PC-3 (cell line): Measurements from ENCODE around the gene CEPT1. TPM values are rescaled to one million over a fixed set of nuclear protein-coding genes. Genes with fewer than 3 reads are reported as not detected.

Source experiments
- ATAC-seq: fragments of 200-7000 bp; cut with Tn5 transposase; 2 replicates; pipeline ENCODE4 v1.9.1; 2020; ENCODE audit warnings: mild to moderate bottlenecking, moderate library complexity
- BruUV-seq: library from RNA; stranded (reverse); fragments of 400-500 nt; replicated peaks from 2 replicates; lab custom pipeline; 2021; lab: Mats Ljungman, UMichigan
- CTCF ChIA-PET: fragments of 300-600 bp; sonication (Branson Sonifier 250); formaldehyde crosslinking; loops from one replicate; lab custom pipeline; 2022; ENCODE audit warnings: antibody characterized with exemption; lab: Charles Lee
- POLR2A ChIA-PET: fragments of 300-600 bp; sonication (Branson Sonifier 250); formaldehyde crosslinking; loops from one replicate; lab custom pipeline; 2022; ENCODE audit warnings: antibody characterized with exemption; ENCODE audit not compliant: unreplicated experiment; lab: Charles Lee
- DNase-seq: peaks from one replicate; pipeline ENCODE4 v3.0.0-alpha.2; 2015
- H2AFZ ChIP-seq: fragments of 300-600 bp; sonication (generic); 2 replicates; pipeline ENCODE4 v1.6.0; 2016; ENCODE audit warnings: antibody characterized with exemption, low read length
- H3F3A ChIP-seq: fragments of 300-600 bp; sonication (generic); one replicate; pipeline ENCODE4 v1.6.0; 2017; ENCODE audit warnings: antibody characterized with exemption, low read length, control low read depth, mild to moderate bottlenecking; ENCODE audit not compliant: unreplicated experiment
- H3K27ac ChIP-seq: fragments of 300-600 bp; sonication (generic); 2 replicates; pipeline ENCODE4 v1.5.1; 2016; ENCODE audit warnings: mild to moderate bottlenecking, low read length
- H3K27me3 ChIP-seq: fragments of 300-600 bp; sonication (generic); 2 replicates; pipeline ENCODE4 v1.6.1; 2016; ENCODE audit warnings: low read length, mixed read lengths
- H3K36me3 ChIP-seq: fragments of 300-600 bp; sonication (generic); 2 replicates; pipeline ENCODE4 v1.6.1; 2016; ENCODE audit warnings: low read depth, mixed run types, low read length, mixed read lengths
- H3K4me1 ChIP-seq: fragments of 300-600 bp; sonication (generic); 2 replicates; pipeline ENCODE4 v1.5.1; 2016; ENCODE audit warnings: low read length; ENCODE audit not compliant: insufficient read depth
- H3K4me2 ChIP-seq: fragments of 300-600 bp; sonication (generic); 2 replicates; pipeline ENCODE4 v1.6.0; 2016; ENCODE audit warnings: low read length
- H3K4me3 ChIP-seq: fragments of 300-600 bp; sonication (generic); 2 replicates; pipeline ENCODE4 v1.5.1; 2016; ENCODE audit warnings: mild to moderate bottlenecking, low read length, mixed read lengths
- H3K79me2 ChIP-seq: fragments of 300-600 bp; sonication (generic); 2 replicates; pipeline ENCODE4 v1.6.1; 2017; ENCODE audit warnings: low read length, mixed read lengths
- H3K9ac ChIP-seq: fragments of 300-600 bp; sonication (generic); 2 replicates; pipeline ENCODE4 v1.6.0; 2016; ENCODE audit warnings: mild to moderate bottlenecking, low read length
- H3K9me2 ChIP-seq: fragments of 300-600 bp; sonication (generic); replicated peaks from 2 replicates; pipeline ENCODE4 v1.6.1; 2016; ENCODE audit warnings: mixed run types, low read length, mixed read lengths
- H3K9me3 ChIP-seq: fragments of 300-600 bp; sonication (generic); 2 replicates; pipeline ENCODE4 v1.6.1; 2016; ENCODE audit warnings: low read length, mixed read lengths
- H4K20me1 ChIP-seq: fragments of 300-600 bp; sonication (generic); 2 replicates; pipeline ENCODE4 v1.6.1; 2016; ENCODE audit warnings: low read length, mixed read lengths
- EZH2 ChIP-seq: fragments of 300-600 bp; sonication (generic); IDR thresholded peaks from one replicate; pipeline ENCODE4 v1.6.1; 2017; ENCODE audit warnings: antibody characterized with exemption, mild to moderate bottlenecking, low read length; ENCODE audit not compliant: unreplicated experiment
- EZH2phosphoT487 ChIP-seq: fragments of 300-600 bp; sonication (generic); IDR thresholded peaks from 2 replicates; pipeline ENCODE4 v1.6.1; 2018; ENCODE audit warnings: mild to moderate bottlenecking, antibody characterized with exemption, low read length, borderline replicate concordance
- intact Hi-C: fragments of 100-400 bp; cut with micrococcal nuclease; formaldehyde crosslinking; loops from 2 replicates; pipeline ENCODE4 v1.9.0; 2023
- total RNA-seq: library from RNA; depleted of rRNA; stranded (reverse); fragments of >200 nt; gene quantifications from 2 replicates; pipeline ENCODE4 v1.2.3, GENCODE V29; 2014
- TF ChIP-seq, protein P1 (sequence below): fragments of 300-600 bp; sonication (generic); conservative IDR thresholded peaks from 2 replicates; pipeline ENCODE4 v1.5.1; 2017; ENCODE audit warnings: antibody characterized with exemption, low read depth, mild to moderate bottlenecking, low read length

Gene CEPT1
- total RNA-seq, 1 experiment from 2014 or later, result 20.6 TPM

DNA sequence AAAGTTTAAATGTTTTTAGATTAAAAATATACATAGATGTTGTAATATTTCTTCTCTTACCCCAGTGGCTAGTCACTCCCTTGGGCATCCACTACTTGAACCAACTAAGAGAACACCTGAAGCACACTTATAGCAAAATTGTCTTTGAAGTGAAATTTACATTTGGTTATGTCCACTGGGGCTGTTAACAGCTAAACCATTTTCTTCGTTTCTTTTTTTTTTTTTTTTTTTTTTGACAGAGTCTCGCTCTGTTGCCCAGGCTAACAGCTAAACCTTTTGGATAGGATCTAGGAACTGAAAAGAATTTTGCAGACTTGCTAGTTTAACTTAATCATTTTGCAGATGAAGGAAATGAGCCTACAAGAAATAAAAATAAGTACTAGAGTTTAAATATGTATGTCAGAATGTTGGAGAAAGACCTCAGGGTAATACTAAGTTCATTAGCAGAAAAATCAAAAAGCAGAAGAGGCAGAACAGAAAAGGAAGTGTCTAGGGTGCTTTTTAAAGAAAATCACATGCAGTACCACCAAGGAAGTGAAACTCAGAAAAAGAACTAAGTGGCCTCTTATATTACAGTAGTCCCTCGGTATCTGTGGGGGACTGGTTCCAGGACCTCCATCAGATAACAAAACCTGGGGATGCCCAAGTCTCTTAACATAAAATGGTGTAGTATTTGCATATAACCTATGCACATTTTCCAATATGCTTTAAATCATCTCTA, 11.9 kb upstream of the CEPT1 start:
- intact Hi-C loops, result no loop called here
- Histone ChIP-seq H3F3A (no peaks in the 10 kb centered on the region), H3K9me2 (no peaks in the 10 kb centered on the region), H4K20me1 (no peaks in the 10 kb centered on the region), H3K9ac (no peak overlapping the region), H3K4me1 (no peaks in the 10 kb centered on the region), H2AFZ (no peak overlapping the region), H3K27me3 (no peaks in the 10 kb centered on the region), H3K36me3 (peaks cover 2% of the 10 kb centered on the region; the same call in 1 of the 2 replicates), H3K9me3 (no peaks in the 10 kb centered on the region), H3K4me3 (no peak overlapping the region), H3K27ac (no peak overlapping the region), H3K79me2 (no peaks in the 10 kb centered on the region), H3K4me2 (no peak overlapping the region)
- CTCF ChIA-PET, result no interaction called here
- no peak for ATAC-seq
- TF ChIP-seq, protein P1, sequence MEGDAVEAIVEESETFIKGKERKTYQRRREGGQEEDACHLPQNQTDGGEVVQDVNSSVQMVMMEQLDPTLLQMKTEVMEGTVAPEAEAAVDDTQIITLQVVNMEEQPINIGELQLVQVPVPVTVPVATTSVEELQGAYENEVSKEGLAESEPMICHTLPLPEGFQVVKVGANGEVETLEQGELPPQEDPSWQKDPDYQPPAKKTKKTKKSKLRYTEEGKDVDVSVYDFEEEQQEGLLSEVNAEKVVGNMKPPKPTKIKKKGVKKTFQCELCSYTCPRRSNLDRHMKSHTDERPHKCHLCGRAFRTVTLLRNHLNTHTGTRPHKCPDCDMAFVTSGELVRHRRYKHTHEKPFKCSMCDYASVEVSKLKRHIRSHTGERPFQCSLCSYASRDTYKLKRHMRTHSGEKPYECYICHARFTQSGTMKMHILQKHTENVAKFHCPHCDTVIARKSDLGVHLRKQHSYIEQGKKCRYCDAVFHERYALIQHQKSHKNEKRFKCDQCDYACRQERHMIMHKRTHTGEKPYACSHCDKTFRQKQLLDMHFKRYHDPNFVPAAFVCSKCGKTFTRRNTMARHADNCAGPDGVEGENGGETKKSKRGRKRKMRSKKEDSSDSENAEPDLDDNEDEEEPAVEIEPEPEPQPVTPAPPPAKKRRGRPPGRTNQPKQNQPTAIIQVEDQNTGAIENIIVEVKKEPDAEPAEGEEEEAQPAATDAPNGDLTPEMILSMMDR, result no peak
- TF ChIP-seq EZH2 (no peak), EZH2phosphoT487 (no peak)
- POLR2A ChIA-PET, result no interaction called here
- no TSS peak for BruUV-seq
- no peak for DNase-seq

DNA sequence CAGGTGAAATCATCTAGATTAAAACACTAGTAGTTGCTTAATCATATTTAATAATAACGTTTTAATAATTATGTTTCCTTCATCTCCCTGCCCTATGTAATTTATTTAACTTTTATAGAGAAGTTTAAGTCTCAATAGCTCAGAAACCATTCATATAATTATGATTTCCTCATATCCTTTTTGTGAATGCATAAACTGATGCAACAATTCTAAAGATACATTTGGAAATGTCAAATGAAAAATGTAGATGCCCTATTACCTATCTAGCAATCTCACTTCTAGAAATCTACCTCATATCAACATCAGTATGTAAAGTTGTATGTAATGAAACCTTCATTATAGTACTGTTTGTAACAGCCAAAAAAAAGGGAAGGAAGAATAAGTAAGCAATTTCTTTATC, 10.6 kb upstream of the CEPT1 start:
- Histone ChIP-seq H3K36me3 (peaks cover 2% of the 10 kb centered on the region; the same call in 1 of the 2 replicates), H3K9me2 (no peaks in the 10 kb centered on the region), H3F3A (no peaks in the 10 kb centered on the region), H3K27ac (no peak overlapping the region), H3K4me3 (no peak overlapping the region), H3K4me2 (no peak overlapping the region), H4K20me1 (0 out of 2 replicates have a peak, but pooled peaks cover 4% of the 10 kb centered on the region), H3K9ac (no peak overlapping the region), H2AFZ (no peak overlapping the region), H3K27me3 (no peaks in the 10 kb centered on the region), H3K4me1 (no peaks in the 10 kb centered on the region), H3K9me3 (no peaks in the 10 kb centered on the region), H3K79me2 (no peaks in the 10 kb centered on the region)
- TF ChIP-seq EZH2phosphoT487 (no peak), EZH2 (no peak)
- TF ChIP-seq, protein P1, result no peak
- no TSS peak for BruUV-seq
- DNase-seq, result no peak
- ChIA-PET POLR2A (no interaction called here), CTCF (no interaction called here)
- ATAC-seq, result no peak
- intact Hi-C loops, result no loop called here

DNA sequence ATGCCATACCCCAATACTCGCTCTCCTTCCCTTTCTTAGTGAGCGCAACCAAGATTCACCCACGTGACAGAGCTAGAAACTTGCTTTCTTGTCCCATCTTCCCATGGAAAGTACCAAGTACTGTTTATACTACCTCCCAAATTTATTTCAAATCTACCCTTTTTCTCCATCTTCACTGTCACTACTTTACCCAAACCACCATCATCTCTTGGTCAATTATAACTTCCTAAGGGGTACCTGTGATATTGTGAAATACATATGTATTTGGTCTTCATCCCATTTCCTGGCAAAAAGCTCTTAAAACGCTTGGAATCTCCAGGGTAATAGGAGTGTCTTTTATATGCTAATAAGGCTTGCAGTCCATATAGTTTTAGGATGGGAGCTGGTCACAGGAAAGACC, 8.3 kb upstream of the CEPT1 start:
- ATAC-seq (no peak), DNase-seq (no peak)
- H3K4me1 ChIP-seq, result peaks cover 6% of the 10 kb centered on the region
- H3K9me2 ChIP-seq, result no peaks in the 10 kb centered on the region
- H3K79me2 ChIP-seq, result no peaks in the 10 kb centered on the region
- intact Hi-C loops, result no loop called here
- no peaks in the 10 kb centered on the region for H3K9me3 ChIP-seq
- H2AFZ ChIP-seq, result no peak overlapping the region
- no peak overlapping the region for H3K9ac ChIP-seq
- ChIA-PET POLR2A (no interaction called here), CTCF (no interaction called here)
- H3K36me3 ChIP-seq, result peaks cover 5% of the 10 kb centered on the region; the same call in 1 of the 2 replicates
- no peak overlapping the region for H3K4me2 ChIP-seq
- H3F3A ChIP-seq, result no peaks in the 10 kb centered on the region
- TF ChIP-seq, protein P1, result no peak
- TF ChIP-seq EZH2phosphoT487, result no peak
- no TSS peak for BruUV-seq
- no peaks in the 10 kb centered on the region for H3K27me3 ChIP-seq
- no peak overlapping the region for H3K4me3 ChIP-seq
- no peak overlapping the region for H3K27ac ChIP-seq
- 0 out of 2 replicates have a peak, but pooled peaks cover 4% of the 10 kb centered on the region for H4K20me1 ChIP-seq
